Activated naive CD4-positive, alpha-beta T cell treated with anti-CD3 and anti-CD28 coated beads, Interleukin-2, amount 10 ng/mL, durations not matched to agents 7 days and 5 days (primary cell): ENCODE data around the gene RASSF7.

ENCODE experiments used
- CTCF ChIA-PET: fragments of 350-600 bp; sonication (Branson Sonifier 250); formaldehyde crosslinking; loops from one replicate; lab custom pipeline; 2021; ENCODE audit warnings: antibody characterized with exemption; lab: Charles Lee
- DNase-seq: peaks from one replicate; pipeline ENCODE4 v3.0.0-alpha.2; 2020
- H3K27ac Mint-ChIP-seq: one replicate; pipeline ENCODE4 v1.8.0; 2021; ENCODE audit warnings: mild to moderate bottlenecking, moderate library complexity, mixed read lengths
- H3K27me3 Mint-ChIP-seq: one replicate; pipeline ENCODE4 v1.8.0; 2021; ENCODE audit warnings: mild to moderate bottlenecking, mixed read lengths
- H3K36me3 Mint-ChIP-seq: one replicate; pipeline ENCODE4 v1.8.0; 2021; ENCODE audit warnings: mixed read lengths
- H3K4me1 Mint-ChIP-seq: one replicate; pipeline ENCODE4 v1.8.0; 2021; ENCODE audit warnings: mixed read lengths
- H3K4me3 Mint-ChIP-seq: one replicate; pipeline ENCODE4 v1.8.0; 2021; ENCODE audit warnings: mild to moderate bottlenecking, moderate library complexity, mixed read lengths
- H3K9me3 Mint-ChIP-seq: one replicate; pipeline ENCODE4 v1.8.0; 2021; ENCODE audit warnings: mixed read lengths

Gene RASSF7

DNA sequence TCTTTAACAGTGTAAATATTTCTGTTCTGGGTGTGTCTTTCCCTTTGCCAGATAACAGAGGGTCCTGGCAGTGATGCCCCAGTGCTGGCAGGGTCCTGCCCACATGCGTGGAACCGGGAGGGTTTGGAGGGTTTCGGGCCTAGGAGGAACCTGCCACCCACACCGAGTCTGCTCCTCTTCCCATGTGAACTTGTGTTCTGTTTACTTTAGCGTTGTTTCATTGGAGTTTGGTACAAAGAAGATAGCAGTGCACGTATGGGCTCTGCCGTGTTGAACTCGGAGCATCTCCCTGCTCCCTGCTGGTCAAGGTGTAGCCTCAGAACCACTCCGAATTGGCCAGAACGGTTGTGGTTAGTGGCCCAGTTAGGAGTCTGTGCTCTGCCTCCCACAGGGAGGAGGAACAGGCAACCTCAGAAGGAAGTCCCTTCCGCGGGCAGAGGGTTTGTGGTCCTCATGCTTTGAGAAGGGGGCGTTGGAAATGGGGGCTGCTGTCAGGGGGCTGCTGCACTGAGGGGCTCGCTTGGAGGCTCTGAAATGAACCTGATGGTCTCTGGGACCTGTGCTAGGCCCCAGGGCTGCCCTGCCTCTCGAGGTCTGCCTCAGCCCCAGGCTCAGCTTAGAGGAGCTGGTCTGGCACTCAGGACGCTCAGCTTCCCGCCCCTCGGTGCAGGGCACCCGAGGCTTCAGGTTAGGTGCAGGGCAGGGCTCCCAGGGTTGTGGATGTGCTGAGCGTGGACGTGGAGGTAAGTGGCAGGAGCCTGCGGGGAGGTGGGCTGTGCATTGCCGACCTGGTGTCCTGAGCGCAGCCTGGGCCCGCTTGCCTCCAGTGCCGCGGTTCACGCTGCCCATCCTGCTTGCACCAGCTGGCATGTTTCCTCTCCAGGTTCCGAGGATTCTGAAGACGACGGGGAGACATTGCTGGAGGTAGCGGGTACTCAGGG, 25.9 kb downstream of the RASSF7 start:
- H3K4me1 Mint-ChIP-seq, result peaks cover 35% of the 10 kb centered on the region
- H3K36me3 Mint-ChIP-seq, result peaks cover 59% of the 10 kb centered on the region
- no peak overlapping the region for H3K4me3 Mint-ChIP-seq
- peak overlapping the region; percentile 99 for H3K27ac Mint-ChIP-seq
- no peak for DNase-seq
- H3K9me3 Mint-ChIP-seq, result no peaks in the 10 kb centered on the region
- CTCF ChIA-PET, result interaction anchor here (0.6 to 1.9 kb wide), 4 partner anchors 13 to 140 kb away, joined by 3 to 5 read pairs (median 4); no protein-coding TSS in a partner anchor
- no peaks in the 10 kb centered on the region for H3K27me3 Mint-ChIP-seq

DNA sequence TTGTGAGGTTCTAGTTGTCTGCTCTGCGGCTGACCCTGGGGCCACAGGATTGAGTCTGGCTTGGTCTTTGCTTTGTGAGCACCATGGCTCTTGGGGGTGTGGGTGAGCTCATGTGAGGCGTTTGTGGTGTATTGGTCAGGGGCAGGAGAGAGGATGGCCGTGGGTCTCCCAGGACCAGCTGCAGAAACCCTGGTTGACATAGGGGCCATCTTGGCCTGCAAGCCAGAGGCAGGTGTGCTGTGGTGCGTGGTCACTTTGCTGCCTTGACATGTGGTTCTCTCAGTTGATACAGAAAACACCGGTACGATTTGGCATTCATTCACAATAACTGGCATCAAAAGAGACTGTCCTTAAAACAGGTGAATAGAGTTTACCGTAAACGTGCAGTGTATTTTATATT, 26.8 kb downstream of the RASSF7 start:
- peaks cover 35% of the 10 kb centered on the region for H3K4me1 Mint-ChIP-seq

DNA sequence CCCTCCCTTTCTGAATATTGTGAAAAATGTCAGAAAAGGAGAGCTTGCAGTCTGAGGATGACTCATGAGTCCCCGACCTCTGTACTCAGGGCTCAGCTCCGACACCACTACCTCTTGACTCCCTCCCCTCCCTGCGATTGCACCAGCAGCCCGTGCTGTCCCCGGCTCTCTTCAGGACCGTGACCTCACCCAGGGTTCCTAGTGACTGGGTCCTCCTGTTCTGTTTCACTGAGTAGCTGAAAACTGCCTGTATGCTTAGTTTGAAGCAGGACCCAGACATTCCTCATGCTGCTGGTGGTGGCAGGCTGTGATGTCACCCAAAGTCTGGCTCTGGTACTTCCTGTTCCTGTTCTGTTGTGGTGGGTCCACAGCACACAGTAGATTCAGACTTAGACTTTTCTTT, 27.2 kb downstream of the RASSF7 start:
- CTCF ChIA-PET, result interaction anchor here (0.8 to 1.9 kb wide), 2 partner anchors 10 to 33 kb away, joined by 3 to 5 read pairs; no protein-coding TSS in a partner anchor
- peak; percentile 80 for DNase-seq
- peaks cover 35% of the 10 kb centered on the region for H3K4me1 Mint-ChIP-seq
- H3K4me3 Mint-ChIP-seq, result peak overlapping the region; percentile 60
- no peaks in the 10 kb centered on the region for H3K9me3 Mint-ChIP-seq
- peak overlapping the region; percentile 99 for H3K27ac Mint-ChIP-seq
- H3K36me3 Mint-ChIP-seq, result peaks cover 62% of the 10 kb centered on the region
- no peaks in the 10 kb centered on the region for H3K27me3 Mint-ChIP-seq

More for the DNA sequence above, 26.8 kb downstream of the RASSF7 start:
- CTCF ChIA-PET, result interaction anchor here (0.8 to 1.9 kb wide), 3 partner anchors 9 to 139 kb away, joined by 3 to 5 read pairs (median 4); no protein-coding TSS in a partner anchor
- no peak for DNase-seq
- H3K4me3 Mint-ChIP-seq, result peak overlapping the region; percentile 60
- H3K27ac Mint-ChIP-seq, result peak overlapping the region; percentile 99
- H3K27me3 Mint-ChIP-seq, result no peaks in the 10 kb centered on the region
- H3K36me3 Mint-ChIP-seq, result peaks cover 59% of the 10 kb centered on the region
- no peaks in the 10 kb centered on the region for H3K9me3 Mint-ChIP-seq

GRCh38 chr11:589798-590197, 29.0 kb downstream of the RASSF7 start:
- Mint-ChIP-seq H3K4me3 (no peak overlapping the region), H3K4me1 (peaks cover 35% of the 10 kb centered on the region), H3K27me3 (no peaks in the 10 kb centered on the region), H3K27ac (no peak overlapping the region), H3K36me3 (peaks cover 64% of the 10 kb centered on the region), H3K9me3 (no peaks in the 10 kb centered on the region)
- CTCF ChIA-PET, result no interaction called here
- DNase-seq, result no peak

GRCh38 chr11:590997-591396, 30.2 kb downstream of the RASSF7 start:
- H3K36me3 Mint-ChIP-seq, result peaks cover 71% of the 10 kb centered on the region

GRCh38 chr11:592501-592900, 31.7 kb downstream of the RASSF7 start:
- no peak overlapping the region for H3K4me3 Mint-ChIP-seq
- DNase-seq, result no peak
- CTCF ChIA-PET, result no interaction called here
- no peaks in the 10 kb centered on the region for H3K9me3 Mint-ChIP-seq
- H3K4me1 Mint-ChIP-seq, result peaks cover 29% of the 10 kb centered on the region
- H3K36me3 Mint-ChIP-seq, result peaks cover 74% of the 10 kb centered on the region
- H3K27ac Mint-ChIP-seq, result no peak overlapping the region
- H3K27me3 Mint-ChIP-seq, result no peaks in the 10 kb centered on the region

More at GRCh38 chr11:590997-591396, 30.2 kb downstream of the RASSF7 start:
- CTCF ChIA-PET, result no interaction called here
- H3K27me3 Mint-ChIP-seq, result no peaks in the 10 kb centered on the region
- no peaks in the 10 kb centered on the region for H3K9me3 Mint-ChIP-seq
- H3K27ac Mint-ChIP-seq, result peak overlapping the region; percentile 52
- no peak for DNase-seq
- H3K4me1 Mint-ChIP-seq, result peaks cover 37% of the 10 kb centered on the region
- H3K4me3 Mint-ChIP-seq, result no peak overlapping the region

GRCh38 chr11:592918-593317, 32.1 kb downstream of the RASSF7 start:
- Mint-ChIP-seq H3K27me3 (no peaks in the 10 kb centered on the region), H3K4me1 (peaks cover 25% of the 10 kb centered on the region), H3K4me3 (no peak overlapping the region), H3K9me3 (no peaks in the 10 kb centered on the region), H3K36me3 (peaks cover 70% of the 10 kb centered on the region), H3K27ac (peak overlapping the region; percentile 42)
- no peak for DNase-seq
- CTCF ChIA-PET, result no interaction called here

DNA sequence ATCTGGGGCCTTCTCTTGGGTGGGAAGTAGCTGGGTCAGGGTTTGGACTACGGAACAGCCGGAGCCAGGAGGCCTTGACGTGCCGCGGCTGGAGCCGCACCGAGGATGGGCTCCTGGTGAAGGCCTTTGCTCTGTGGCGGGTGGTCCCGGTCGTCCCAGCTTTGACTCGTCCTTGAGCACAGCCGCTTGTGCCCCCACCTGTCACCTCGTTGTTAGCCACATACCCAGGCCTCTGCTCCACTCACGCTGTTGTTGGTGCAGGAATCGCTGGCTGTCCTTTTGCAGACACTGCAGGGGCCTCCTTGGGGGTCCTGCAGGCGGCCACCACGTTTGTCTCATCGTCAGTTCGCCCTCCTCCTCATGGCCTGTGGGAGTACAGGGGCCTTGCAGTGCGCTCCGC, 32.6 kb downstream of the RASSF7 start:
- CTCF ChIA-PET, result no interaction called here
- no peak for DNase-seq
- H3K36me3 Mint-ChIP-seq, result peaks cover 66% of the 10 kb centered on the region
- no peak overlapping the region for H3K27ac Mint-ChIP-seq
- no peaks in the 10 kb centered on the region for H3K9me3 Mint-ChIP-seq
- H3K4me1 Mint-ChIP-seq, result peaks cover 21% of the 10 kb centered on the region
- no peak overlapping the region for H3K4me3 Mint-ChIP-seq
- no peaks in the 10 kb centered on the region for H3K27me3 Mint-ChIP-seq

- no peak for DNase-seq
- Mint-ChIP-seq H3K27ac (no peak overlapping the region), H3K4me1 (peaks cover 11% of the 10 kb centered on the region), H3K4me3 (no peak overlapping the region), H3K9me3 (no peaks in the 10 kb centered on the region), H3K27me3 (no peaks in the 10 kb centered on the region), H3K36me3 (peaks cover 54% of the 10 kb centered on the region)
- CTCF ChIA-PET, result interaction anchor here (1.6 kb wide), 1 partner anchor 41 kb away, joined by 5 read pairs; no protein-coding TSS in a partner anchor
Observed at GRCh38 chr11:595400-595799, 34.6 kb downstream of the RASSF7 start.

DNA sequence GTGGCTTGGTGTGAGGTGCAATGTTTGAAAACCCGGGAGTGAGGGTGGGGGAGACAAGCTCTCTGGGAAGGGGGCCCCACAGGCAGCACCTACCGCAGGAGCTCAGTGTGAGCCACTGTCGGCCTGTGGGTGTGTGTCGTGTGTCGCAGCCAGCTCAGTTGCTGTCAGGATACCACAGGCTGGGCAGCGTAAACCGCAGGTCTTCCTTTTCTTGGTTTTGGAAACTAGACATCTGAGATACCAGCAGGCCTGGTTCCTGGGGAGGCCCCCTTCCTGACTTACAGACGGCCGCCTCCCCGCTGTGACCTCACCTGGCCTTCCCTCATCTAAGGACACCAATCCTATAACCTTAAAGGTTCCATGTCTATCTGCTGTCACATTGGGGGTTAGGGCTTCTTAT, 35.6 kb downstream of the RASSF7 start:
- Mint-ChIP-seq H3K4me3 (no peak overlapping the region), H3K27ac (peak overlapping the region; percentile 64), H3K9me3 (no peaks in the 10 kb centered on the region), H3K36me3 (peaks cover 48% of the 10 kb centered on the region), H3K27me3 (no peaks in the 10 kb centered on the region), H3K4me1 (peaks cover 10% of the 10 kb centered on the region)
- CTCF ChIA-PET, result interaction anchor here (1.6 kb wide), 1 partner anchor 42 kb away, joined by 5 read pairs; no protein-coding TSS in a partner anchor
- DNase-seq, result no peak

- no peak overlapping the region for H3K27ac Mint-ChIP-seq
Observed at GRCh38 chr11:597166-597725, 36.5 kb downstream of the RASSF7 start.

GRCh38 chr11:598005-598680, 37.4 kb downstream of the RASSF7 start:
- Mint-ChIP-seq H3K4me3 (no peak overlapping the region), H3K27me3 (no peaks in the 10 kb centered on the region), H3K9me3 (no peaks in the 10 kb centered on the region), H3K36me3 (peaks cover 41% of the 10 kb centered on the region), H3K27ac (no peak overlapping the region), H3K4me1 (peaks cover 10% of the 10 kb centered on the region)
- DNase-seq, result no peak
- CTCF ChIA-PET, result no interaction called here

More at GRCh38 chr11:597166-597725, 36.5 kb downstream of the RASSF7 start:
- no peaks in the 10 kb centered on the region for H3K9me3 Mint-ChIP-seq
- no peak overlapping the region for H3K4me3 Mint-ChIP-seq
- peaks cover 50% of the 10 kb centered on the region for H3K36me3 Mint-ChIP-seq
- H3K27me3 Mint-ChIP-seq, result no peaks in the 10 kb centered on the region
- DNase-seq, result no peak
- H3K4me1 Mint-ChIP-seq, result peaks cover 10% of the 10 kb centered on the region
- CTCF ChIA-PET, result no interaction called here

DNA sequence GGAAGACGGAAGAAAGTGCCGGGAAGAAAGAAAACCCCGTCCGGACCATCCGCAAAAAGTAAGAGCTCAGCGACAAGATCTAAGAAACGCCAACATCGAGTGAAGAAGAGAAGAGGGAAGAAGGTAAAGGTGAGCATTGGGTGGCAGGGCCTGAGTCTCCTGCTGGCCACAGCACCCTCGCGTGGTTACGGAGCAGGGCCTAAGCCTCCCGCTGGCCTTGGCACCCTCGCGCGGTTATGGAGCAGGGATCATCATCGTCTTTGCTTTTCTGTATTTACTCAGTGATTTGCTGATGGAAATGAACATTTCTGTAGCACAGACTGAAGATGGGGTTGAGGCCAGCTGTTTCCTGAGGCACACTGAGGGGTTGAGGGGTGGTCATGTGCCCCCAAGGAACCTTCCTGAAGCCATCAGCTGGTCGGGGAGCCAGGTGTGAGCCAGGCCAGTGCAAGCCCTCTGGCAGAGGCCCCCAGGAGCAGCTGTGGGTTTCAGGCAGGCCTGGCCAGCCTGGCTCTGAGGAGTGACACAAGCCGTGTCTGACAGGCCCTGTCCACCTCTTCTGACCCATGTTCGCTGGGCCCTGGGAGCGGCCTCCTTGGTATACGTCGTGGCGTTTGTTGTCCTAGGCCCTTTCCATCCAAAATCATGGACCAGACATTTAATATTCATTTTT, 40.9 kb downstream of the RASSF7 start:
- Mint-ChIP-seq H3K4me3 (no peak overlapping the region), H3K36me3 (peaks cover 35% of the 10 kb centered on the region), H3K9me3 (no peaks in the 10 kb centered on the region), H3K4me1 (no peaks in the 10 kb centered on the region), H3K27me3 (no peaks in the 10 kb centered on the region), H3K27ac (peak overlapping the region; percentile 42)
- CTCF ChIA-PET, result no interaction called here
- no peak for DNase-seq
